GM21619 (cell line): ENCODE data around the gene MAP4K1.

Experiments
- ATAC-seq: cut with Tn5 transposase; IDR thresholded peaks from one replicate; pipeline ENCODE4 v1.9.1; 2021; ENCODE audit not compliant: unreplicated experiment

MAP4K1 gene

DNA sequence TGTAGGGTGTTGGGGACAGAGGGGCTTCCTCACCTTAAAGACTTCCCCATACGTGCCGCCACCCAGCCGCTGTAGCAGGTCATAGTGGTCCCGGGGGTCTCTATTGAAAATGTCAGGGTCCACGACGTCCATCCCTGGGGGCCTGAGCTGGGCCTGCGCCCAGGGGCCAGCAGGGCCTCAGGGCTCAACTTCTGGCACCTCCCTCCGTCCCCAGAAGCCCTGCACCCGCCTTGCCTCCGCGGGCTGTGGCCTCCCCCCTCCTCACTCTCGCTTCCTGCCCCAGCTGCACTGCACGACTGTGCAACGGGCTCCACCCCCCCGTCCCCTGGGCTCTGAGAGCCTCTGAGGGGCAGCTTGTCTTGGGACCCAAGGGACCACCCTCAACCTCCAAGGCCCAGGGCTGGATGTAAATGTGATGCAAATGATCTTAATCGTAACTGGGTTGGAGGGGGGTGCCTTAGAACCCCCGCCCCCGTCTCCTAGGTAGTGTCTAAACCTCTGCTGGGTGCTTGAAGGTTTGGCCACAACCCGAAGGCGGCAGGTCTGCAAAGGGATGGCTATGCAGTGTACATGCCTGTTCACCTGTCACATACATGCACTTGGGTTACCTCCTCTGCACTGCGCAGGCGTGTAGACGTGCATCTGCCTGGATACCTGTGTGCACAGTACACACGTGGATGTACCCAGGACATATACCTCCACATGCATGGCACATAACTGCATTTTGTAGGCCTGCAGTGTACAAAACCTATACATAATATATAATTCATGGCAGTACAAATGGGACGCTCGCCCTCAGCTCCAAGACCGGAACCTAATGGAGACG is at the start of gene MAP4K1:
TSS of gene MAP4K1 (minus strand) at position 190 of the 826 bp plus-strand sequence. CDS start at position 132, 58 bp downstream.
- ATAC-seq, result peak; percentile 57

DNA sequence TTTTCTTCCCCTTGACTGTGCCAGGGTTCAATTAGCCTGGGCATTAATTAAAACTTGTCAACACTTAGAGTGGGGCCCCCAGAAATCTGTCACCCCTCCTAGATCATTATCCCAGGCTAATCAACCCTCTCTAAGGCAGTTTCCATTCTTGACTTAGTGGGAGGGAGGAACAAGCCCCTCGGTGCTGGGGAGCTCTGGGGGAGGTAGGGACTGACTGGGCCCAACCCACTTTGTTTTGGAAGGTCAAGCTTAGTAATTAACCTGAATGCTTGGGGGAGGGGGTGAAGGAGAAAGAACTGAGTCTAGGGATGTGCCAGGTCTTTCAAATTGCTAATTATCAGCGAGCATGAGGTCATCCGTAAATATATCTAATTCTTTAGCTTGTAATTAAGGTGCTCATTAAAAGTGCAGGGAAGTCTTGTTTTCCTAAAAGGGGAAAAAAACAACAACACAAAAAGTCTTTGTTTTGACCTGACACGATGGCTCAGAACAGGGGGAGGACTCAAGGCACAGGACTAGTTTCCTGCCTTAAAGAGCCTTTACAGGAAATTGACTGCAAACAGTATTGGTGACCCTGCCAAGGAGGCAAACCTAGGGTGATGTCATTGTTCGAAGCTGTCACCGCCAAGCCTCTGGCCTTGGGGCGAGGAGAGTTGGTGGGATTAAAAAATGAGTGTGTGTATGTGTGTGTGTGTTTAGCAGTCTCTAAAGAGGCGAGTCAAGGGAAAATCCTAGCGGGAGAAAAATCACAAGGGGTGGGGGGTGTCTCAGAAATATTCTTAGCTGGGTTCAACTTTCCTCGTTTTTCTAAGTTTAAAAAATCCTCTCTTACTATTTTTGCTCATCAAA is 49.1 kb upstream of the MAP4K1 start:
- no peak for ATAC-seq

DNA sequence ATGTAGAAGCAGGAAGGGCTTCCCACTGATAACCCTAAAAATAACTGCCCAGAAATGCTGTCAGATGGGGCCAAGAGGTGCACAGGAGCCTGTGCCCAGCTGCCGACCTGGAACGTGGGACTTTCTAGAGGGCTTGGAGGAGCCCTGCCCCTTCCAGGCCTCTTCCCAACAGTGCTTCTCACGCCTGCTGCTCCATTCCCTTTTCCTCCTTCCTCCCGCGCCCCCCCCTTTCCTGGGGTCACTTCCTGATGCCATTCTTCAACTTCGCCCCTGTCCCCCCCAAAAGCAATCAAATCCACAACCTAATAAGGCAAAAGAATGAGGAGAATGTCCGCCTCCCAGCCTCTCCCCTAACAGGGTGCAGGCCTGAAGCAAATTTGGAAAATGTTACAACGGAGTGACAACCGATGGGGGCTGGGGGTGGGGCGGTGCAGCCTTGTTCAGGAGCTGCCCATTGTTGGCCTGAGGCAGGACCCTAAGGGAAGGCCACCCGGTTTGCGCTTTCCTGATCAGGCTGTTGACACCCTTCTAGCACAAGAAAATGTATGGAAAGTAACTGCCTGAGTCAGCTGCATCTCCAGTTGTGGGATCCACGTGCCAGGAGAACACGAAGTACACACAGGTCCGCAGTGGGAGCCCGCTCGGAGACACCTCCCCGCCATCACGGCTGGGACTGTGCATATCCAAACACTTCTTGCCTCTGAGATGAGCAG is 48.4 kb upstream of the MAP4K1 start:
- no peak for ATAC-seq

DNA sequence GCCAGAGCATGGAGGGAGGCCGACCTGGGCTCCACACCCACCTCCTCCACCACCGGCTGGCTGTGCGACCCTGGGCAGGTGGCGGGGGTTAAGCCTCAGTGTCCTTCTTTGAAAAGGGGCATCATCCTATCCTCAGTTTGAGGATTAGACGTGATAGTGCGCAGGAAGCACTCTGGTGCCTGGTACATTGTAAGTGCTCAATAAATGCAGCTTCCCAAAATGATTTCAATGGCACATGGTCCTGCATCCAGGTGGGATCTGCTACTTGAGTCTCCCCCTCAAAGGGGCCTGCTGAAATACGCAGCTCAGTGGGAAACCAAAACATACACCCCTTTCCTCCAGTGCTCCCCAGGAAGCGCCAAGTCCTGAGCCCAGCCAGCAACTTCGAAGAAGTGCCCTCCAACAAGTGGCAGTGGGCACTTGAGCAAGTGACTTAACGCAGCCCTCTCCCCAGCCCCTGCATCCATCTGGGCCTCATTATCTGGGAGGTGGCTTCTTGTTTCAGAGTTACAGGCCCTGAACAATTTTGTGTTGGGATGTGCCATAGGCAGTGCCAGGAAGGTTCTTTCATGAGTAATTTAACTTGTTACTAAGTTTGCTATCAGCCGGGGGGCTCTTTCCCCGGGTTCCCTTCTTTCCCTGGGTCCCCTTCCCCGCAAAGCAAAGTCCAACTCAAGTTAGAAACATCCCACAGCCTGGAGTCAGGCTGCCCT is 47.6 kb upstream of the MAP4K1 start:
- no peak for ATAC-seq

DNA sequence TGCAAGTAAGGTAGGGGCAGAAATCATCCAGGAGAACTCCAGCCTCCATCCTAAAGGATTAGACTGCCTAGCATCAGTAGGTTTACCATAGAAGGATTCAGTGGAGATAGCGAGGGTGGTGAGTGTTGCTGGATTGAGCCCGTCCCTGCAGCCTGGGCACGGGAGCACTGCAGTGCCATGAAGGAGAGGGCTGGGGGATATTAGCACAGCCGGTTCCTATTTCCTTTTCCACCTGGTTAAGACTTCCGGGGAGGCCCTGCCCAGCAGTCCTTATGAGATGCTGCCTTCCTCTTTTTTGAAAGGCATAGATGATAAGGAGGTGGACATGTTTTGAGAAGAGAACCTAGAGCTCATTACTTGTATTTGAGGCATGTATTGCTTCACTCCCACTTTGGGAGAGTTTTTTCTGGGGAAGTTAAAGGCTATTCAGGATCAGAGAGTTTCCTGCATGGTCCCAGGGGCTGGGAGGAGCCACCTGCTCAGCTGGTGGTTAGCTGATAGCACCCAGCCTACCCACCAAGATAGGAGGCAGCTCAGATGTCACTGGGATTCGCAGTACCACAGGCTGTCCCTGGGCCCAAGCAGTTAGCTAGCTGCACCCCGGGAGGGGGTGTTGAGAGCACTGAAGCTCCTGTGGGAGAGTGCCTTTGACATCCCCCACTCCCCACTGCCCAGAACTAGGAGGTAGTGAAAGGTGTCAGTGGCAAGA is 46.9 kb upstream of the MAP4K1 start:
- ATAC-seq, result no peak

DNA sequence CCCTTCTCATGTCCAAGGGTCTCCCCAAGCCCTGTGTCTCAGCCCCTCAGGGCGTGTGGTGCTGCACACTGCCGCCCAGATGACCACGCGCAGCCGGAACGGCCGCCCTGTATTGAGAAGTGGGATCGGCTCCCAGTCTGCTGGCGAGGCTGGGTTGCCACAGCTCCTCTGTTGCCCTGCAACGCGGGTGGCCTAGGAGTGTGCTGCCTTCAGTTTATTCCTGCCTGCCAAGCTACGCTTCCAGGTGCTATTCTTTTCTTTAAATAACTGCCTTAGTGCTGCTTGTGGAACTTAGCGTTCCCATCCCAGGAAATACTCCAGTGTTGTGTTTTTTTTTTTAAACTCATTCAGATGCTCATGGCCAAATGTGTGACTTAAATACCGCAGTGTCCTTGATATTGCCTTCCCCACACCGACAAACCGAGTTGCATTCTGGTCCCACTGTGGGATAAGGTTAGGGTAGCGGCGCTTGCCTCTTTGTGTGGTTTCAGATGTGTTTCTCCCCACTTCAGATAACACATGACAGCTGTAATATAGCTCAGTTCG is 46.3 kb upstream of the MAP4K1 start:
- no peak for ATAC-seq

DNA sequence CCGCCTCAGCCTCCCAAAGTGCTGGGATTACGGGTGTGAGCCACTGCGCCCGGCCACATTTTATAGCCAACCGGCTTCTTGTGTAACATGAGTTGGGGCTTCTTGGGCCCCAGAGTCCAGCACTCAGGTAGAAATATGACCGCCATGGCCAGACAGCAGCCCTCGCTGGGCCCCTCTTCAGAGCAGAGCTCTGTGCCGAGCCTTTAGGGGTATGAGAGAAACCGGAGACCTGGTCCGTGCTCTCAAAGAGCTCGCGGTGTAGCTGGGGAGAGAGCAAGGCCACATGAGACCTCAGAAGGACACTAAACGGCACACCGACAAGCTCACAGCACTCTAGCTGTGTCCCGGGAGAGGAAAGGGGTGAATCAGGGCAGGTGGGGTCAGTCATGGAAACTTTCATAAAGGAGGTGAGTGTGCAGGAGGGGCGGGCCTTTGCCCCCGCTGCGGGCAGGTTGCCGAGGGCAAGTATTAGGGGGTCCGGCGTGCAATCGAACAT is 45.5 kb upstream of the MAP4K1 start:
- no peak for ATAC-seq

DNA sequence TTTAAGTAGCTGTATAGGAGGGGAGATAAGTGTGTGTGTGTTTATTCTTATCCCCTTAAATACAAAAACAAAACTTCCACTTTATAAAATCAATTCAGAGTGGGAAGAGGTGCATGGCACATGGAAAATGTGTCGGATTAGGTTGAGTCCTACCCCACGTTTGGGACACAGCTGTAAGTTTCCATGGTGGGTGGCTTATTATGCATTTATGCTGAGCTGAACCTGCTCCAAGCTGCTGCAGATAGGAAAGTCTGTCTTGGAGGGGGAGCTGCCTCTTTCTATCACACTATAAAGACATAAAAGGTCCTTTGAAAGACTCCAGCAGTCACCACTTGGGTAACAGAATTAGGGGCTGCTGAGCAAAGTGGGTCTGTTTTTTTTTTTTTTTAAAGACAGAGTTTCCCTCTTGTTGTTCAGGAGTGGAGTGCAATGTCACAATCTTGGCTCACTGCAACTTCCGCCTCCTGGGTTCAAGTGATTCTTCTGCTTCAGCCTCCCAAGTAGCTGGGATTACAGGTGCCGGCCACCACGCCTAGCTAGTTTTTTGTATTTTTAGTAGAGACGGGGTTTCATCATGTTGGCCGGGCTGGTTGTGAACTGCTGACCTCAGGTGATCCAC is 44.9 kb upstream of the MAP4K1 start:
- no peak for ATAC-seq

DNA sequence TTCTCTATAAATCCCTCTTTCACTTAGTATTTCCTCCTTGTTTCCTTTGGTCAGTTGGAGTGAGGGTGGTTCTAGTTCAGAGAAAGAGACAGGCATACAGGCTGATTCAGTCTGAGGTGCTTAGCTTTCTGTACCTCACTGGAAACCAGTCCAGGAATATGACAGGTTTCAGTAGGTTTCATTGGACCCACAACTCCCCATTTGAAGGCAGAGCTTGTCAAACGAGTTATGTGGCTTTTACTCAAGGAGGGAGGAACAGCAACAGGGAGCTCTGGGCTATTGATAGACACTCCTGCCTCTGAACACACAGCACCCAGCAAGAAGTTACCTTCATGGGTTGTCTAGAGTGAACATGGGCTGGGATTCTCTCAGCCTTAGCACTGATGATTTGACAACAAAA is 44.2 kb upstream of the MAP4K1 start:
- ATAC-seq, result no peak

DNA sequence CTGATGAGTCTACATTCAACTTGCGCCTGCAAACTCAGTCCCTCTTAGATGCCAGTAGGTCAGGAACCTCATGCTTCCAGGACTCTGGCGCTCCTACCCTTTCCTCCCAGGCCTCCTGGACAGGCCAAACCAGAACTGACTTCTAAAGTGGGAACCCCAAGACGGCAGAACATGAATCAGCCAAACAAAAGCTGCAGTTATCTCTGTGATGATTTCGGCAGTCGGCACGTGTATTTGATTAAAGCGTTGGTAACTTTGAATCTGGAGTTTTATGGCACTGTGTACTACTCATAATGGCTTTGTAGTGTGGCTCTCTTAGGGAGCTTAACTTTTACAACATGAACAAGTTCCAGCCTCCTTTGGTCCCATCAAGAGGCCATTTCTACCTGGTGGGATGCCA is 43.4 kb upstream of the MAP4K1 start:
- no peak for ATAC-seq

DNA sequence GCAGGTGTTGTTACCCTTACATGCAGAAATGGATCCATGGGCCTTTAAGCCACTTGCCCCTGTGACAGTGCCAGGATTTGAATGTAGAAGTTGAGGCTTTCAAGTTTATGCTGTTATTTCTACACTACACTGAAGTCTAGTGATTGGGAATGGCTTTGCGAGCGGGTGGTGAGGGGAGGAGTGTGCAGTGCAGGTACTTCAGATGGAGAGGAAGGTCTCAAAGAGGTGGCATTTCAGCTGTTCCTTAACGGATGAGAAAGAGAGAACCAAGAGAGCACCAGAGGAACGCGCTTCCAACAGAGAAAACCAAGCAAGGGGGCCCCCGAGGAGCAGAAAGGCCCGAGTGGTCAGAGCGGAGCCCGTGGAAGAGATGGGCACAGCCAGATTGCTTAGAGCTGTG is 43.0 kb upstream of the MAP4K1 start:
- no peak for ATAC-seq

DNA sequence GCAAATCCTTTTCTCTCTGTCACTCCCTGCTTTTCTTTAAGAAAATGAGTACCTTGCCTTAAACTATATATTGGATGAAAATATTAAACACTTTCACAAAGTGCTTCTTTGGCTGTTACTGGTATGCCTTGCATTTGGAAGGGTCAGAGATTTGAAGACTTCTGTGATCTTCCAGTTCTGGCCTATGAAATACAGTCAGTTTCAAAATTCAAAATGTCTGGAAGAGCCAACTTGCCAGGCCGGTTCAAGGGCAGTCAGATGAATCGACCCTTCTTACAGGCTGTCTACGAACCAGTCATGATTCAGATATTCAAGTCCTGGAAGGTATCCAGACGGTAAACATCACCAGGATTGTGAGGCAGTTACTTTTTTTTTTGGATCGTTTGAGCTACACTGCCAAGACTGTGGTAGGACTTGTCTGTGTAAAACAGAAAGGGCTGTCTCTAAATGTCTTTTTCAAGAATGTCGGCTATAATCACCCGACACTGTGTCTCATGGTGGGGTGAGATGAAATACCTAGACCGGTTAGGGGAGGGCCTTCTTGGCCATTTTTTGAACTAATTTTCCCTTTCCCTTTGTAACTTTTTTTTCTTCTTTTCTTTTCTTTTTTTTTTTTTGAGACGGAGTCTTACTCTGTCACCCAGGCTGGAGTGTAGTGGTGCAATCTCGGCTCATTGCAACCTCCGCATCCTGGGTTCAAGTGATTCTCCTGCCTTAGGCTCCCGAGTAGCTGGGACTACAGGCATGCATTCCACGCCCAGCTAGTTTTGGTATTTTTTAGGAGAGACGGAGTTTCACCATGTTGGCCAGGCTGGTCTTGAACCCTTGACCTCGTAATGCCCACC is 40.9 kb upstream of the MAP4K1 start:
- ATAC-seq, result no peak

DNA sequence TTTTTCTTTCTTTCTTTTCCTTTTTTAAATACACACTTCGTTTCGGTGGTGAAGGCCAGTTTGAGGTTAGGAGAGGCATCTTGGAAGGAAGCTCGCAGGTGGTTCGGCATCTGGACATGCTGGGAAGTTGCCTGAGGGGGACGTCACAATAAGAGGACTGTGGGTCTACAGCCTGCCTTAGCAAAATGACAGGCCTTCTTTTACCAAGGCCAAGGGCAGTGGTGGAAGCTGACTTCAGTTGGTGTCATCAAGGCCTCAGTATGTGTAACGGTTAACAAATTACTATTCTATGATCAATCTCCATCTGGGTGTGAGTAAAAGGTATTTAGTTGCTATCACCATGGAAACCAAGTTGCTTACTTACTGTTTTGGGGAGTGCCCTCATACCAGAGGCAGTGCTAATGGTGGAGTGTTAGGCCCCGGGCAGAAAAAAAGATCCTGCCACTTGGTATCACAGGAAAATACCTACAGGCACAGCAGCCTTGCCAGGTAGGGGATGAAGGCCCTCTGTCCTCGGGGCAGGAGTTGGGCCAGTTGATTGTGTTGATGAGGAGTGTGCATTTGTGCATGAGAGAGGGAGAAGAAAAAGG is 40.0 kb upstream of the MAP4K1 start:
- ATAC-seq, result no peak

DNA sequence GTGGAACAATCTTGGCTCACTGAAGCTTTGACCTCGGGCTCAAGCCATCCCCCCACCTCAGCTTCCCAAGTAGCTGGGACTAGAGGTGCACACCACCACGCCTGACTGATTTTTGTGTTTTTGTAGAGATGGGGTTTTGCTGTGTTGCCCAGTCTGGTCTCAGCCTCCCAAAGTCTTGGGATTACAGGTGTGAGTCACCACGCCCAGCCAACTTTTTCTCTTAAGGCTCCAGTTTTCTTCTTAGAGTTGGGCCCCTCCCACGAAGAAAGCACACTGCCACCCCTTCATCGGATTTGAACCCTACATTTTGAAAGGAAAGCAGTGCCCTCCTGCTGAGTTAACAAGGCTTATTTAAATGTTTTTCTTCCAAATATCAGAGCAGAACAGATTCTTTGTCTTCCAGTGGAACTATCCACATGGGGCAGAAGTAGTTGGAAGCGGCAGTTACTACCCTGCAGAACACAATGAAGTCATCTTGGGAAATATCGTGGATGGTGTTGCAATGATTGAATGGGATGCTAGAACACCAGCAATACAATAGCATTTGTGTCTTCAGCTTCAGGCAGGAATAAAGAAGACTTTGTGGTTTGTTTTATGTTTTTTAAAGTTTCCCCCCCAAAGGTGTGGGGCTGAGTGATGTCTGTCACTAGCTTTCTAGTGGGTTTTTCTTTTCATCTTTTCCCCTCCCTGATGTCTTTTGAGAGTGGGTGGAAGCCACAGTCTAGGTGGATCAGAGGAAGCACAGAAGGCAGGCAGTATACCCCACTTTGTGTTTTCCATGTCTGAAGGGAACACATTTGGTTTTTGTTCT is 38.6 kb upstream of the MAP4K1 start:
- no peak for ATAC-seq

DNA sequence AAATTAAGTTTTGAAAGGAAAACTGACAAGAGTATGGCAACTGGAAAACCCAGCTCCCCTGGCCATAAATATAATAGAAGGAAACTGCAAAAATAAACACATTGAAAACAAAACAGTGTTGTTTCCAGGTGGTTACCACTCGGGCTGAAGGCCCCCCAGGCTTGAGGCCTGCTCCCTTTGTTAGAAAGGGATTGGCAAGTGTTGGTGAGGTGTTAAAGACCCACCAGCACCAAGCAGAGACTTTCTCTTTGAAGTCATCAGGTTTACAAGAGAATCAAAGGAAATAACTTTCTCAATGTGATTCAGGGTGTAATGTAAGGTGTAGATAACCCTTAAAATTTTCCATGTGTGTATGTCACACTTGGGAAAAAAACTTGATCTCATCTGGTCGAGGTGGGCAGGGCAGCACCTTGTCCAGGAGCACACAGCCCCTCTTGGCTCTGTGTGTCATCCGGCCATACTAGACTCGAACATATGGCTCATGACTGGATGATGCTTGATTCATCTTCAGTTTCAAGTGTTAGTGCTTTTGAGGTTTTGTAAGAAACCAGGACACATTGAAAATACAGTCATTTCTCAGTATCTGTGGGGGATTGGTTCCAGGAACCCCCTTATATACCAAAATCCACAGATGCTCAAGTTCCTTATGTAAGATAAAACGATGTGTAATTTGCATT is 37.5 kb upstream of the MAP4K1 start:
- peak; percentile 52 for ATAC-seq

DNA sequence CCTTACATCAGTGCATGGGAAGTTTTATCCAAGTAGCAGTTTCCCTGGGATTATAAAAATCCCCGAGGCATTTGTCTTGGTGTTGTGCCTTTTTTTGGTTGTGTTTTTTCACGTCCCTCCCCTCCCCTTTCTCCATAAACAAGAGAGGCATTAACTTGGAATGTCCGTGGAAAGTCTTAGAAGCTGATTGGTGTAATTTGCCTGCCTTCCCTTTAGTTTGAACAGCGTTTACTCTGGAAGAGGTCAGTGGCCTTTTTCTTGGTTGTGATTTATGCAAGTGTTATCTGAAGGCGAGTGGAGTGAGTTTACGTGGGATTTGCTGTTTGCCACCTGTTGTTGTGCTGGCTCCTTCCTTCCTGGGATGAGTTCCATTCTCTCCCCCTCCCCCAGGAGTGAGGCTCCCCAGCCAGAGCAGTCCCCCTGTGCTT is 36.9 kb upstream of the MAP4K1 start:
- ATAC-seq, result no peak
